Measurements from ENCODE around the gene PRDM16. TPM values are rescaled to one million over a fixed set of nuclear protein-coding genes. Genes with fewer than 3 reads are reported as not detected.

The PRDM16 gene
- total and polyA plus RNA-seq, 2 of the 13 experiments (the other 11 are each of a cell fraction or from before 2014, with no cell fraction given): 0.15 to 0.81 TPM

DNA sequence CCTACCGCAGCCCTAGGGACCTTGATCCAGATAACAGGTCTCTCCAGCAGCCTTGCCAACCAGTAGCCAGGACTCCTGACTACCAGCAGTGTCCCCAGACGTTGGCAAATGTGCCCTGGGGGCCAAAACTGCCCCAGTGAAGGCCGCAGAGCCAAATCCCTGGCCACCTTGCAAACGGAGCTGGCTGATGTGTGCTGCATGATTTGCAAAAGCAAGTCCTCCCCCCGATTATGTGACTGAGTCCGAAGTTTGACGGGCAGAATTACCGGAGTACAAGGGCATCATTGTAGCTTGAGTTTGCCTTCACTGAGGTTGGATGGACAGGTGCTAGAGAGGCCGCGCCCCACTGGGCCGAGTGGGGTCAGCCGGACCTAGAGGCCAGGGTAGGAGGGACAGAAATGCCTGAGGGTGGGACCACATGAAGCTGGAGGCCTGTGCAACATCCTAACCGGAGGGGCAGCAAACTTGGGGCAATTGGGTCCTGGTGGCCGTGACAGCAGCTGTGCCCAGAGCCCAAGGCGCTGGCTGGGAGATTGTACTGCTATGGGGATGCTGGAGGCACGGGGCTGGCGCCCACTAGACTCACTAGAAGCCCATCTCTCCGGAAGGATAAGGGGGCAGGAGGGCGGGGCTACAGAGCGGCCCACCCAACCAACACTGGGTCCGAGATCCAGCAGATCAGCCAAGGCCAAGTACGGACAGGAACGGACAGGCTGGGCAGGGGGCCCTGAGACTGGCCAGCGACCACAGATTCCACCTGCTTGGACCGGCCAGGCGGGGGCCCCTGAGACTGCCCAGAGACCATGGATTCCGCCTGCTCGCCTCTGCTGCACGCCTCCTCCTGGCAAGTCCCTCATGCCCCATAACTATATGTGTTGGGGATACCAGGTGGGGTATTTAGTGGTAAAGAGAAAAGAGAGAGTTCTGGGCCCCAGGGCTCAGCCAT, 388.2 kb downstream of the PRDM16 start (continued):
- 0 out of 2 replicates have a peak, but pooled peaks have one; percentile 36 for TF ChIP-seq MXD4 (CRISPR knock-in tag; IDR thresholded peaks at IDR 0.05)
- TF ChIP-seq MYNN (CRISPR knock-in tag; IDR thresholded peaks at IDR 0.05; ENCODE audit: low read depth): no peak
- TF ChIP-seq ZNF569 (CRISPR knock-in tag; IDR thresholded peaks at IDR 0.05; ENCODE audit: borderline replicate concordance): no peak
- TF ChIP-seq KMT2B (CRISPR knock-in tag; IDR thresholded peaks at IDR 0.05): no peak
- TF ChIP-seq, protein P1, sequence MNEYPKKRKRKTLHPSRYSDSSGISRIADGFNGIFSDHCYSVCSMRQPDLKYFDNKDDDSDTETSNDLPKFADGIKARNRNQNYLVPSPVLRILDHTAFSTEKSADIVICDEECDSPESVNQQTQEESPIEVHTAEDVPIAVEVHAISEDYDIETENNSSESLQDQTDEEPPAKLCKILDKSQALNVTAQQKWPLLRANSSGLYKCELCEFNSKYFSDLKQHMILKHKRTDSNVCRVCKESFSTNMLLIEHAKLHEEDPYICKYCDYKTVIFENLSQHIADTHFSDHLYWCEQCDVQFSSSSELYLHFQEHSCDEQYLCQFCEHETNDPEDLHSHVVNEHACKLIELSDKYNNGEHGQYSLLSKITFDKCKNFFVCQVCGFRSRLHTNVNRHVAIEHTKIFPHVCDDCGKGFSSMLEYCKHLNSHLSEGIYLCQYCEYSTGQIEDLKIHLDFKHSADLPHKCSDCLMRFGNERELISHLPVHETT (CRISPR knock-in tag; conservative IDR thresholded peaks at IDR 0.05): no peak
- peak; percentile 39; the same call in 1 of the 2 replicates for TF ChIP-seq CHD4 (IDR thresholded peaks at IDR 0.05; ENCODE audit: borderline replicate concordance, low read length)
- no peak for TF ChIP-seq PHF5A (CRISPR knock-in tag; IDR thresholded peaks at IDR 0.05; ENCODE audit: low read depth, unreplicated experiment)
- peak; percentile 33; the same call in 1 of the 2 replicates for TF ChIP-seq YEATS4 (CRISPR knock-in tag; IDR thresholded peaks at IDR 0.05; ENCODE audit: borderline replicate concordance)
- TF ChIP-seq, protein P2, sequence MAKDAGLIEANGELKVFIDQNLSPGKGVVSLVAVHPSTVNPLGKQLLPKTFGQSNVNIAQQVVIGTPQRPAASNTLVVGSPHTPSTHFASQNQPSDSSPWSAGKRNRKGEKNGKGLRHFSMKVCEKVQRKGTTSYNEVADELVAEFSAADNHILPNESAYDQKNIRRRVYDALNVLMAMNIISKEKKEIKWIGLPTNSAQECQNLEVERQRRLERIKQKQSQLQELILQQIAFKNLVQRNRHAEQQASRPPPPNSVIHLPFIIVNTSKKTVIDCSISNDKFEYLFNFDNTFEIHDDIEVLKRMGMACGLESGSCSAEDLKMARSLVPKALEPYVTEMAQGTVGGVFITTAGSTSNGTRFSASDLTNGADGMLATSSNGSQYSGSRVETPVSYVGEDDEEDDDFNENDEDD (CRISPR knock-in tag; IDR thresholded peaks at IDR 0.05; ENCODE audit: borderline replicate concordance): no peak; the same call in 1 of the 2 replicates
- peak; percentile 70; the same call in 1 of the 2 replicates for TF ChIP-seq ZNF205 (CRISPR knock-in tag; IDR thresholded peaks at IDR 0.05)
- no peak for TF ChIP-seq ZNF530 (CRISPR knock-in tag; IDR thresholded peaks at IDR 0.05; ENCODE audit: low read depth)
- TF ChIP-seq, protein P3, sequence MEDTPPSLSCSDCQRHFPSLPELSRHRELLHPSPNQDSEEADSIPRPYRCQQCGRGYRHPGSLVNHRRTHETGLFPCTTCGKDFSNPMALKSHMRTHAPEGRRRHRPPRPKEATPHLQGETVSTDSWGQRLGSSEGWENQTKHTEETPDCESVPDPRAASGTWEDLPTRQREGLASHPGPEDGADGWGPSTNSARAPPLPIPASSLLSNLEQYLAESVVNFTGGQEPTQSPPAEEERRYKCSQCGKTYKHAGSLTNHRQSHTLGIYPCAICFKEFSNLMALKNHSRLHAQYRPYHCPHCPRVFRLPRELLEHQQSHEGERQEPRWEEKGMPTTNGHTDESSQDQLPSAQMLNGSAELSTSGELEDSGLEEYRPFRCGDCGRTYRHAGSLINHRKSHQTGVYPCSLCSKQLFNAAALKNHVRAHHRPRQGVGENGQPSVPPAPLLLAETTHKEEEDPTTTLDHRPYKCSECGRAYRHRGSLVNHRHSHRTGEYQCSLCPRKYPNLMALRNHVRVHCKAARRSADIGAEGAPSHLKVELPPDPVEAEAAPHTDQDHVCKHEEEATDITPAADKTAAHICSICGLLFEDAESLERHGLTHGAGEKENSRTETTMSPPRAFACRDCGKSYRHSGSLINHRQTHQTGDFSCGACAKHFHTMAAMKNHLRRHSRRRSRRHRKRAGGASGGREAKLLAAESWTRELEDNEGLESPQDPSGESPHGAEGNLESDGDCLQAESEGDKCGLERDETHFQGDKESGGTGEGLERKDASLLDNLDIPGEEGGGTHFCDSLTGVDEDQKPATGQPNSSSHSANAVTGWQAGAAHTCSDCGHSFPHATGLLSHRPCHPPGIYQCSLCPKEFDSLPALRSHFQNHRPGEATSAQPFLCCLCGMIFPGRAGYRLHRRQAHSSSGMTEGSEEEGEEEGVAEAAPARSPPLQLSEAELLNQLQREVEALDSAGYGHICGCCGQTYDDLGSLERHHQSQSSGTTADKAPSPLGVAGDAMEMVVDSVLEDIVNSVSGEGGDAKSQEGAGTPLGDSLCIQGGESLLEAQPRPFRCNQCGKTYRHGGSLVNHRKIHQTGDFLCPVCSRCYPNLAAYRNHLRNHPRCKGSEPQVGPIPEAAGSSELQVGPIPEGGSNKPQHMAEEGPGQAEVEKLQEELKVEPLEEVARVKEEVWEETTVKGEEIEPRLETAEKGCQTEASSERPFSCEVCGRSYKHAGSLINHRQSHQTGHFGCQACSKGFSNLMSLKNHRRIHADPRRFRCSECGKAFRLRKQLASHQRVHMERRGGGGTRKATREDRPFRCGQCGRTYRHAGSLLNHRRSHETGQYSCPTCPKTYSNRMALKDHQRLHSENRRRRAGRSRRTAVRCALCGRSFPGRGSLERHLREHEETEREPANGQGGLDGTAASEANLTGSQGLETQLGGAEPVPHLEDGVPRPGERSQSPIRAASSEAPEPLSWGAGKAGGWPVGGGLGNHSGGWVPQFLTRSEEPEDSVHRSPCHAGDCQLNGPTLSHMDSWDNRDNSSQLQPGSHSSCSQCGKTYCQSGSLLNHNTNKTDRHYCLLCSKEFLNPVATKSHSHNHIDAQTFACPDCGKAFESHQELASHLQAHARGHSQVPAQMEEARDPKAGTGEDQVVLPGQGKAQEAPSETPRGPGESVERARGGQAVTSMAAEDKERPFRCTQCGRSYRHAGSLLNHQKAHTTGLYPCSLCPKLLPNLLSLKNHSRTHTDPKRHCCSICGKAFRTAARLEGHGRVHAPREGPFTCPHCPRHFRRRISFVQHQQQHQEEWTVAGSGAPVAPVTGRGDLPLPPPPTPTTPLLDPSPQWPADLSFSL (CRISPR knock-in tag; IDR thresholded peaks at IDR 0.05): no peak
- no peak for TF ChIP-seq ZNF138 (CRISPR knock-in tag; IDR thresholded peaks at IDR 0.05; ENCODE audit: low read depth)
- TF ChIP-seq SNAI1 (CRISPR knock-in tag; IDR thresholded peaks at IDR 0.05; ENCODE audit: borderline replicate concordance): peak; percentile 86; the same call in 1 of the 2 replicates
- TF ChIP-seq CBFB (CRISPR knock-in tag; IDR thresholded peaks at IDR 0.05): 0 out of 2 replicates have a peak, but pooled peaks have one; percentile 19
- TF ChIP-seq ETV6 (CRISPR knock-in tag; conservative IDR thresholded peaks at IDR 0.05): peak; percentile 30; the same call in 1 of the 2 replicates
- no peak for TF ChIP-seq TEAD2 (CRISPR knock-in tag; IDR thresholded peaks at IDR 0.05)
- TF ChIP-seq ZNF713 (CRISPR knock-in tag; IDR thresholded peaks at IDR 0.05): no peak
- TF ChIP-seq FOXC1 (CRISPR knock-in tag; IDR thresholded peaks at IDR 0.05; ENCODE audit: borderline replicate concordance): no peak; the same call in 1 of the 2 replicates
